IPS-NIHi7 (cell line): ENCODE measurements around the gene GDF3.
"Not testable (repeated sequence)": the region's sequence is repeated elsewhere in the genome, so short reads cannot be mapped to it uniquely, and the experiment has no call there.

Source experiments
- DNase-seq: peaks from one replicate; pipeline ENCODE4 v3.0.0; 2012; ENCODE audit warnings: mixed read lengths; ENCODE audit errors: extremely low spot score

The GDF3 gene

GRCh38 chr12:7695566-7696197, at the start of gene GDF3:
GDF3 (minus strand) TSS chr12:7695775; CDS start chr12:7695728, 47 bp downstream.
- peak; percentile 63 for DNase-seq

GRCh38 chr12:7732993-7733392, 37.4 kb upstream of the GDF3 start:
- no peak for DNase-seq

GRCh38 chr12:7731486-7731885, 35.9 kb upstream of the GDF3 start:
- DNase-seq = no peak

- DNase-seq = not testable (repeated sequence)
Observed at GRCh38 chr12:7730984-7731383, 35.4 kb upstream of the GDF3 start.

GRCh38 chr12:7729746-7730145, 34.2 kb upstream of the GDF3 start:
- no peak for DNase-seq

- DNase-seq = no peak
Observed at GRCh38 chr12:7723926-7724325, 28.4 kb upstream of the GDF3 start.

- no peak for DNase-seq
Observed at GRCh38 chr12:7719946-7720730, 24.6 kb upstream of the GDF3 start.

GRCh38 chr12:7716381-7716780, 20.8 kb upstream of the GDF3 start:
- peak; percentile 56 for DNase-seq

- peak; percentile 36 for DNase-seq
Observed at GRCh38 chr12:7712841-7713442, 17.4 kb upstream of the GDF3 start.

GRCh38 chr12:7711133-7711532, 15.6 kb upstream of the GDF3 start, which contains the start of gene DPPA3:
DPPA3 (plus strand) TSS chr12:7711433; CDS start chr12:7711571, 138 bp downstream.
- no peak for DNase-seq

GRCh38 chr12:7709969-7710675, 14.5 kb upstream of the GDF3 start:
- DNase-seq = peak; percentile 27

- no peak for DNase-seq
Observed at GRCh38 chr12:7705846-7706245, 10.3 kb upstream of the GDF3 start.

GRCh38 chr12:7695237-7695560, 376 bp downstream of the GDF3 start:
- DNase-seq = no peak

- DNase-seq = peak; percentile 34
Observed at GRCh38 chr12:7694556-7695236, 879 bp downstream of the GDF3 start.

- DNase-seq = no peak
Observed at GRCh38 chr12:7693793-7694192, 1.8 kb downstream of the GDF3 start.

- no peak for DNase-seq
Observed at GRCh38 chr12:7681535-7681934, 14.0 kb downstream of the GDF3 start.

- DNase-seq = no peak
Observed at GRCh38 chr12:7679251-7680045, 16.1 kb downstream of the GDF3 start.

- DNase-seq = no peak
Observed at GRCh38 chr12:7678744-7679143, 16.8 kb downstream of the GDF3 start.

- DNase-seq = peak; percentile 71
Observed at GRCh38 chr12:7677432-7677888, 18.1 kb downstream of the GDF3 start.

- not testable (repeated sequence) for DNase-seq
Observed at GRCh38 chr12:7675455-7675854, 20.1 kb downstream of the GDF3 start.

- DNase-seq = no peak
Observed at GRCh38 chr12:7668171-7668570, 27.4 kb downstream of the GDF3 start.
